Peyer's patch (tissue), 4 donors: ENCODE results near the gene RDH5.

Experiments
- CTCF ChIP-seq, 6 experiments: fragments of 450-650 bp in 4 of 6; fragments of 200-600 bp in 2 of 6; sonication (generic) in 1 of 6; IDR thresholded peaks; one replicate each; pipeline ENCODE4 v1.5.1; 2017 to 2019; ENCODE audit warnings: antibody characterized with exemption in 6 of 6, mild to moderate bottlenecking in 3 of 6, moderate library complexity in 1 of 6
- POLR2A ChIP-seq, 2 donors: fragments of 450-650 bp; IDR thresholded peaks; one replicate each; pipeline ENCODE4 v1.5.1; 2017; ENCODE audit warnings: antibody characterized with exemption in 2 of 2, mild to moderate bottlenecking in 2 of 2, moderate library complexity in 2 of 2

DNA sequence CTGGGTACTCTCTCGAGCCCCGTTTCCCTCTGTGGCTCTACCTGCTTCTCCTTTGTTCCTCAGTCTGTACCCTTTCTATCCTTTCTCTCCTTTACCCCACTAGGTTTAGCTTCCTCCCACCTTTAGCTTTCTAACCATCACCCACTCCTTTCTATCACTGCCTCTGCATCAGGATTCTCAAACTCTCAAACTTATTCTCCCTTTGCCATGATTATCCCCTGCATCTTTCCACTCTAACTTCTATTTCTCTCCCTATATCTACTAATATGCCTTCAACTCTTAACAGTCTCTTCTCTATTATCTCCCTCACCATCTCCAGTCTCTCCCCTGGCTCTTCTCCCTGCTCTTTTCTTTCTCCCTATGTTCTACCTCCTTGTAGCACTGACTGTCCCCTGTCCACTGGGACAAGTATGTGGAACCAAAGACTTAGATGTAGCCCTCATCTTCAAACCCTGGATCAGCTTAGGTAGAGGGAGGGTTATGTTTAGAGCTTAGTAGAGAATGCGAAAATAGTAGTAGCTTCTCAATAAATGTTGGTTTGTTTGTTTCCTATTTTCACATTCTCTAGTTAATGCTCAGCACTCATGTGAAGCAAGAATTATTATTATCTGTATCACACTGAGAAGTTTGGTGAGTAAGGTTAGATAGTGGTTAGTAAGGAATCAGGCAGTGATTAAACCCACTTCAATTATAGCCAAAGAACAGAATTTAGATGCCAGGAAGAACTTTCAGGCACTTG, 26.1 kb downstream of the RDH5 start:
- TF ChIP-seq CTCF (IDR thresholded peaks at IDR 0.05), result no peak
- TF ChIP-seq POLR2A (IDR thresholded peaks at IDR 0.05), result no peak
